ENCODE measurements around the gene TMEM87B. TPM values are rescaled to one million over a fixed set of nuclear protein-coding genes. Genes with fewer than 3 reads are reported as not detected.

TMEM87B gene
- total and polyA plus RNA-seq, 7 donors, result 10.2 to 36.7 (median 19.7) TPM

DNA sequence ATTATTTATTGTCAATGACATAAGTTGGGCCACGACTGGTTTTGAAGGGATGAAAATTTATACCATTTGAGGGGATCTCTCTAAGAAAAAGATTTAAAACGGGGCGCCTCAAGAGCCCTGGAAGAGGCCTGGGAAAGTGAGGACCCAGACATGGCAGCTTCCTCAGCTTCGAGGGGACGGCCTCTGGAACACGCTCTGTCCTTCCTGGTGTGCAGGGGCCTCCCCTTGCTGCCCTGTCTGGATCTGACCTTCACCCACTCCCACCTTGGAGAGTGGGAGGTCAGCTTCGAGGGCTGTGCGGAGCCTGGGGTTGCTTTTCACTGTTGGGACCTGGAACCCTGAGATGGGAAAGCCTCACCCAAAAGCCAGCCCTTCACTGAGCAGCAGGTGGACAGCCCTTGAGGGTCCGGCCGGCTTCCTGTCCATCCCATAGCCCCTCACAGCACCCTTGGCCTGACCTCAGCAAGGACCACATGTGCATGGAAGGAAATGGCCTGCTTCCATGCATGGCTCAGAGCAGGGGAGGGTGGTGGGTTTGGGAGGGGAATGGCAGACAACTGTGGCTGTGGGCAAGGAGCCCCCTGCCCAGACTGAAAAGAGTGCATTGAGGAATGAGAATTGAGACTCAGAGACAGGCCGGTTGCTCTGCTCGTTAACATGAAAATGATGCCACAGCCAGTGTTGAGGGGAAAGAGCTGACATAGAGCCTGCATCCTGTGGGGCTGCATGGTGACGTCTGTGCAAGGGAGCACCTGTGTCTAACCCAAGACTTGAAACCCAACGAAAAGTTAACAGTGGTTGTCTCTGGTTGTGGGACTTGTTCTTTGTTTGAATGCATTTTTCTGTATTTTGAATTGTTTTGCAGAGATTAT, 99.4 kb downstream of the TMEM87B start:
- H3K4me3 ChIP-seq, result no peak overlapping the region
- H3K4me1 ChIP-seq, result peaks cover 0 to 12% (median 5%) of the 10 kb centered on the region in 4 donors
- no peak for DNase-seq
- intact Hi-C loops (cut with DNase I), result no loop called here
- no peaks in the 10 kb centered on the region for H3K27me3 ChIP-seq
- no peaks in the 10 kb centered on the region for H3K9me3 ChIP-seq
- 79 to 87% methylated on average over 14 of the region's 14 CpGs for WGBS, 2 donors
- no peaks in the 10 kb centered on the region for H3K36me3 ChIP-seq
- TF ChIP-seq, protein P1, sequence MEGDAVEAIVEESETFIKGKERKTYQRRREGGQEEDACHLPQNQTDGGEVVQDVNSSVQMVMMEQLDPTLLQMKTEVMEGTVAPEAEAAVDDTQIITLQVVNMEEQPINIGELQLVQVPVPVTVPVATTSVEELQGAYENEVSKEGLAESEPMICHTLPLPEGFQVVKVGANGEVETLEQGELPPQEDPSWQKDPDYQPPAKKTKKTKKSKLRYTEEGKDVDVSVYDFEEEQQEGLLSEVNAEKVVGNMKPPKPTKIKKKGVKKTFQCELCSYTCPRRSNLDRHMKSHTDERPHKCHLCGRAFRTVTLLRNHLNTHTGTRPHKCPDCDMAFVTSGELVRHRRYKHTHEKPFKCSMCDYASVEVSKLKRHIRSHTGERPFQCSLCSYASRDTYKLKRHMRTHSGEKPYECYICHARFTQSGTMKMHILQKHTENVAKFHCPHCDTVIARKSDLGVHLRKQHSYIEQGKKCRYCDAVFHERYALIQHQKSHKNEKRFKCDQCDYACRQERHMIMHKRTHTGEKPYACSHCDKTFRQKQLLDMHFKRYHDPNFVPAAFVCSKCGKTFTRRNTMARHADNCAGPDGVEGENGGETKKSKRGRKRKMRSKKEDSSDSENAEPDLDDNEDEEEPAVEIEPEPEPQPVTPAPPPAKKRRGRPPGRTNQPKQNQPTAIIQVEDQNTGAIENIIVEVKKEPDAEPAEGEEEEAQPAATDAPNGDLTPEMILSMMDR (IDR thresholded peaks at IDR 0.05), result no peak
- TF ChIP-seq POLR2AphosphoS5 (IDR thresholded peaks at IDR 0.05), result no peak
- TF ChIP-seq POLR2A (IDR thresholded peaks at IDR 0.05), result no peak
- no peak for TF ChIP-seq EP300 (IDR thresholded peaks at IDR 0.05)
- H3K27ac ChIP-seq, result no peak overlapping the region

DNA sequence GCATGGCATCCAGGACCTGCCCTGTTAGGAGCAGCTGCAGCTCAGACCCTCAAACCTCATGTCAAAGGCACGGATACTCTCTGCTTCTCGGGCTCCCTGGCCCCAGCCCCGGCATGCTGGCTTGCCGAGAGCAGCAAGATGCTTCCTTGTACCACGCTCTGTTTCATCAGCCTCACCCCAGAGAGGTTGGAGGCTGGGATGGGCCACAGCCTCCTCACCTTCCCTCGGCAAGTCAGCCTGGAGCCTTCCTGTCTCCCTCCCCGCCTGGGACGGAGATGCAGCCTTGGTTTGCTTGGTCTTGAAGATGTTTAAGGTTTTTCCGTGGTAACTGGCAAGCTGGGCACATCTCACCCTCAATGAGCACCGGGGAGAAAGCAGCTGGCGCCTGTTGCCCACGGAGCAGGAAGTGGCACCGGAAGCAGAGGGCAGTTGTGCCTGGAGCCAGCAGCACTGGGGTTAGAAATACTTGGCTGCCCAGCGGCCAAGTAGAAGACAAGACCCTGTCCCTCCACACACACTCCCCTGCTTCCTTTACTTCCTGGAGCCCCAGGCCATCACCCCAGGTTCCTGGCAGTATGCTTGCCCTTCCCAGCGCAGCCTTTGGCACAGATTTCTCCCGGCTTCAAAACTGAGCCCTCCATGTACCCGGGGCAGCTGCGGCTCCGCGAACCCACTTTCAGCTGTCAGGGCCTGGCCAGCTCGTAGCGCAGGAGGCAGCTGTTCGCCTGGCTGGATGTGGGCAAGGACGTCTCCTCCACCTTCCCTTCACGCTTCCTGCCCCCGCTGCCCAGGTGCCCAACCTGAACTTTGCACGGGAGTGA, 100.5 kb downstream of the TMEM87B start:
- H3K9me3 ChIP-seq, result no peaks in the 10 kb centered on the region
- H3K36me3 ChIP-seq, result no peaks in the 10 kb centered on the region
- no peak overlapping the region for H3K4me3 ChIP-seq
- no peak for TF ChIP-seq POLR2AphosphoS5 (IDR thresholded peaks at IDR 0.05)
- DNase-seq, result no peak
- H3K27ac ChIP-seq, result no peak overlapping the region
- H3K27me3 ChIP-seq, result no peaks in the 10 kb centered on the region
- H3K4me1 ChIP-seq, result peaks cover 0 to 5% (median 1%) of the 10 kb centered on the region in 4 donors
- intact Hi-C loops (cut with DNase I), result no loop called here
- 58 to 73% methylated on average over 27 of the region's 27 CpGs for WGBS, 2 donors

DNA sequence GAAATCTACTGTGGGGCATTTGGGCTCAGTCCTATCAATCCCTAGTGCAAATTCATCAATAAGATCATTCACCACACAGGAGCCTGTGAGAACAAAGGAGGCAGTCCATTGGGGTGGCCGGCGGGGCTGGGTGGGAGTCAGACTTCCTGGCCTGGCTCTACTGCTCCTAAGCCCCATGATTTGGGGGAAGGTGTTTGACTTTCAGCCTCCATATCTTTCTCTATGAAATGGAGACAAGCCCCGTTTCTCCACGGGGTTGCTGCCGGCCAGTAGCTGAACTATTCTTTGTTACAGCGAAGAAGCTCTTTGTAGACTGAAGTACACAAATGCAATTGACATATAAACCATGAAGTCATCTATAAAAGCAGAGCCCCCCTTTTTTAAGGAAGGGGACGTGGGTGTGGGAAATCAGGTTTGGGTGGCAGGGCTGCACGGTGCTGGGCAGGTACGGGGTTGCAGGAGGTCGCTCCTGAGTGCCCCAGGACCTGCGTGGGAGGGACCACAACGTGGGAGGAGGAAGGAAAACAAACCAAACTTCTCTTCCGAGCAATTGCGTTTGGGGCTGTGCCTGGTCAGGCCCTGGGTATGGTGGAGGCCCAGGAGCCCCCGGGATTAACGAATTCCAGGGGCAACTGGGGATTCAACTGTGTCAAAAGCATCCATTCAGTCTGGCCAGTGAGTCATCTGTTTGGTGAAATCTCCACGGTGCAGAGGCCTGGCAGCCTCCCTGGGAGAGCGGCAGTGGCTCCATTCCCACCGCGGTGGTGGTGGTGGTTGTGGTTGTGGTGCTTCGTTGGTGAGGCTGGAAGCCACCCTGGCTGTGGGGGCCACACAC, 101.3 kb downstream of the TMEM87B start:
- intact Hi-C loops (cut with DNase I), result no loop called here
- 62 to 70% methylated on average over 21 of the region's 21 CpGs for WGBS, 2 donors
- Histone ChIP-seq H3K27ac (no peak overlapping the region), H3K4me3 (no peak overlapping the region), H3K36me3 (no peaks in the 10 kb centered on the region), H3K9me3 (no peaks in the 10 kb centered on the region), H3K4me1 (no peaks in the 10 kb centered on the region), H3K27me3 (no peaks in the 10 kb centered on the region)
- TF ChIP-seq POLR2A (IDR thresholded peaks at IDR 0.05), result no peak
- TF ChIP-seq EP300 (IDR thresholded peaks at IDR 0.05), result no peak
- no peak for TF ChIP-seq POLR2AphosphoS5 (IDR thresholded peaks at IDR 0.05)
- TF ChIP-seq, protein P1 (IDR thresholded peaks at IDR 0.05), result no peak
- DNase-seq, result no peak

DNA sequence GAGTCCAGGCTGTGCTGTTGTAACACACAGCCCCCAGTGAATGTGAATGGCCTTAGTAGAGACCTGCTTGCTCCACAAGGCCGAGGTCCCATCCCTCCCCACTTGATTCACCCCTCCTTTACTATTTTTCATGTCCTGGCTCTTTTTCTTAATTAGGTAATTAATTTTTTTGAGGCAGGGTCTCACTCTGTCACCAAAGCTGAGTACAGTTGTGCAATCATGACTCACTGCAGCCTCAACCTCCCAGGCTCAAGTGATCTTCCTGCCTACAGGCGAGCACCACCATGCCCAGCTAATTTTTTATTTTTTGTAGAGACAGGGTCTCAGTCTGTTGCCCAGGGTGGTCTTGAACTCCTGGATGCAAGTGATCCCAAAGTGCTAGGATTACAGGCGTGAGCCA, 102.4 kb downstream of the TMEM87B start:
- Histone ChIP-seq H3K4me1 (no peaks in the 10 kb centered on the region), H3K27me3 (no peaks in the 10 kb centered on the region), H3K4me3 (no peak overlapping the region), H3K36me3 (no peaks in the 10 kb centered on the region), H3K27ac (no peak overlapping the region), H3K9me3 (no peaks in the 10 kb centered on the region)
- peak; percentile 21 for DNase-seq
- TF ChIP-seq POLR2AphosphoS5 (IDR thresholded peaks at IDR 0.05), result no peak
- intact Hi-C loops (cut with DNase I), result no loop called here
- WGBS, 2 donors, result 67 to 78% methylated on average over 3 of the region's 3 CpGs

- Histone ChIP-seq H3K36me3 (no peaks in the 10 kb centered on the region), H3K27ac (no peak overlapping the region), H3K4me3 (no peak overlapping the region), H3K27me3 (no peaks in the 10 kb centered on the region), H3K4me1 (no peaks in the 10 kb centered on the region), H3K9me3 (no peaks in the 10 kb centered on the region)
- intact Hi-C loops (cut with DNase I), result no loop called here
- DNase-seq, result peak; percentile 34
- no peak for TF ChIP-seq EP300 (IDR thresholded peaks at IDR 0.05)
- TF ChIP-seq, protein P1 (IDR thresholded peaks at IDR 0.05), result no peak
- WGBS, 2 donors, result 94 to 95% methylated on average over 31 of the region's 31 CpGs
Measured at GRCh38 chr2:112159454-112159921, 104.4 kb downstream of the TMEM87B start.
